G401 (cell line): ENCODE results near the gene ROBO1. TPM values are rescaled to one million over a fixed set of nuclear protein-coding genes. Genes with fewer than 3 reads are reported as not detected.
"Not testable (repeated sequence)": the region's sequence is repeated elsewhere in the genome, so short reads cannot be mapped to it uniquely, and the experiment has no call there.

Source experiments
- DNase-seq: peaks from one replicate; pipeline ENCODE4 v3.0.0-alpha.2; 2015; ENCODE audit warnings: low spot score
- in situ Hi-C: cut with HindIII; loops from 2 replicates; pipeline ENCODE4 v1.10.0; 2016; ENCODE audit warnings: low sequenced_read_pairs, mixed read lengths
- total RNA-seq: library from RNA; depleted of rRNA; stranded (reverse); fragments of >200 nt; shearing (Covaris generic); gene quantifications from 2 replicates; pipeline ENCODE4 v1.2.3, GENCODE V29; 2014

The ROBO1 gene
- total RNA-seq, 1 experiment from 2014 or later = 1.4 TPM

GRCh38 chr3:78887547-78888011 is 880.2 kb downstream of the ROBO1 start:
- no peak for DNase-seq
- in situ Hi-C loops = no loop called here

- DNase-seq = no peak
- in situ Hi-C loops = no loop called here
Observed at GRCh38 chr3:78887029-78887428, 880.8 kb downstream of the ROBO1 start.

GRCh38 chr3:78884567-78884966 is 883.2 kb downstream of the ROBO1 start:
- DNase-seq, in situ Hi-C loops: not testable (repeated sequence)

- in situ Hi-C loops = no loop called here
- DNase-seq = no peak
Observed at GRCh38 chr3:78882251-78882650, 885.5 kb downstream of the ROBO1 start.

GRCh38 chr3:78881501-78881900 is 886.3 kb downstream of the ROBO1 start:
- in situ Hi-C loops = no loop called here
- peak; percentile 23 for DNase-seq

- in situ Hi-C loops = no loop called here
- DNase-seq = peak; percentile 82
Observed at GRCh38 chr3:78880603-78881461, 887.0 kb downstream of the ROBO1 start.

- in situ Hi-C loops = no loop called here
- peak; percentile 39 for DNase-seq
Observed at GRCh38 chr3:78879295-78879860, 888.4 kb downstream of the ROBO1 start.

GRCh38 chr3:78878789-78879188 is 889.0 kb downstream of the ROBO1 start:
- DNase-seq = peak; percentile 6
- in situ Hi-C loops = no loop called here

GRCh38 chr3:78878011-78878410 is 889.8 kb downstream of the ROBO1 start:
- DNase-seq = no peak
- in situ Hi-C loops = no loop called here

GRCh38 chr3:78875851-78876250 is 891.9 kb downstream of the ROBO1 start:
- in situ Hi-C loops = no loop called here
- no peak for DNase-seq

GRCh38 chr3:78875436-78875835 is 892.4 kb downstream of the ROBO1 start:
- DNase-seq = peak; percentile 22
- in situ Hi-C loops = no loop called here

- DNase-seq = no peak
- in situ Hi-C loops = no loop called here
Observed at GRCh38 chr3:78873641-78874040, 894.2 kb downstream of the ROBO1 start.

GRCh38 chr3:78872195-78872594 is 895.6 kb downstream of the ROBO1 start:
- in situ Hi-C loops = no loop called here
- DNase-seq = no peak

- in situ Hi-C loops = no loop called here
- DNase-seq = no peak
Observed at GRCh38 chr3:78871048-78871447, 896.8 kb downstream of the ROBO1 start.

- DNase-seq = no peak
- in situ Hi-C loops = no loop called here
Observed at GRCh38 chr3:78870484-78870883, 897.3 kb downstream of the ROBO1 start.

GRCh38 chr3:78868570-78868969 is 899.2 kb downstream of the ROBO1 start:
- in situ Hi-C loops = no loop called here
- DNase-seq = no peak

- in situ Hi-C loops = no loop called here
- DNase-seq = no peak
Observed at GRCh38 chr3:78867409-78868372, 900.1 kb downstream of the ROBO1 start.

- DNase-seq = no peak
- in situ Hi-C loops = no loop called here
Observed at GRCh38 chr3:78863306-78864203, 904.2 kb downstream of the ROBO1 start.

GRCh38 chr3:78861156-78861555 is 906.6 kb downstream of the ROBO1 start:
- no peak for DNase-seq
- in situ Hi-C loops = no loop called here
